Mesothelial cell of epicardium (in vitro differentiated cells): ENCODE measurements around the gene HS2ST1. TPM values are rescaled to one million over a fixed set of nuclear protein-coding genes. Genes with fewer than 3 reads are reported as not detected.

Source experiments
- DNase-seq, 2 experiments: peaks; one replicate each; pipeline ENCODE4 v3.0.0; 2021; ENCODE audit warnings: low spot score in 2 of 2; ENCODE audit not compliant: unreplicated experiment in 2 of 2
- H3K27ac Mint-ChIP-seq: 2 replicates; pipeline ENCODE4 v1.8.0; 2021; ENCODE audit warnings: mixed read lengths
- H3K27me3 Mint-ChIP-seq: 2 replicates; pipeline ENCODE4 v1.8.0; 2021; ENCODE audit warnings: low read depth, mixed read lengths
- H3K36me3 Mint-ChIP-seq: 2 replicates; pipeline ENCODE4 v1.8.0; 2021; ENCODE audit warnings: mixed read lengths
- H3K4me1 Mint-ChIP-seq: 2 replicates; pipeline ENCODE4 v1.8.0; 2021; ENCODE audit warnings: mixed read lengths
- H3K4me3 Mint-ChIP-seq: 2 replicates; pipeline ENCODE4 v1.8.0; 2021; ENCODE audit warnings: mild to moderate bottlenecking, moderate library complexity, mixed read lengths
- H3K9me3 Mint-ChIP-seq: 2 replicates; pipeline ENCODE4 v1.8.0; 2021; ENCODE audit warnings: mixed read lengths
- CTCF ChIP-seq: fragments of 200-600 bp; sonication (generic); IDR thresholded peaks from one replicate; pipeline ENCODE4 v1.5.0; 2021; ENCODE audit warnings: antibody characterized with exemption; ENCODE audit not compliant: unreplicated experiment
- total RNA-seq: library from RNA; stranded (reverse); gene quantifications from 3 replicates; pipeline ENCODE4 v1.2.1, GENCODE V29; 2021

The HS2ST1 gene
- total RNA-seq, 1 donor from 2014 or later, result 40.2 TPM

GRCh38 chr1:87108814-87109411 is 194.5 kb downstream of the HS2ST1 start:
- Mint-ChIP-seq H3K4me1 (peaks cover 17% of the 10 kb centered on the region), H3K9me3 (no peaks in the 10 kb centered on the region), H3K27ac (no peak overlapping the region), H3K36me3 (peaks cover 2% of the 10 kb centered on the region), H3K4me3 (no peak overlapping the region), H3K27me3 (no peaks in the 10 kb centered on the region)
- no peak for DNase-seq
- TF ChIP-seq CTCF, result no peak

- no peaks in the 10 kb centered on the region for H3K27me3 Mint-ChIP-seq
- no peak overlapping the region for H3K4me3 Mint-ChIP-seq
- H3K27ac Mint-ChIP-seq, result no peak overlapping the region
- H3K36me3 Mint-ChIP-seq, result no peaks in the 10 kb centered on the region
- no peak for DNase-seq
- no peak for TF ChIP-seq CTCF
- no peaks in the 10 kb centered on the region for H3K9me3 Mint-ChIP-seq
- peaks cover 18% of the 10 kb centered on the region for H3K4me1 Mint-ChIP-seq
Observed at GRCh38 chr1:87111659-87112371, 197.4 kb downstream of the HS2ST1 start.

GRCh38 chr1:87113313-87113712 is 198.9 kb downstream of the HS2ST1 start:
- Mint-ChIP-seq H3K27me3 (no peaks in the 10 kb centered on the region), H3K27ac (no peak overlapping the region), H3K4me1 (peaks cover 24% of the 10 kb centered on the region), H3K9me3 (no peaks in the 10 kb centered on the region), H3K4me3 (no peak overlapping the region), H3K36me3 (no peaks in the 10 kb centered on the region)
- no peak for TF ChIP-seq CTCF
- no peak for DNase-seq

GRCh38 chr1:87115317-87115890 is 201.0 kb downstream of the HS2ST1 start:
- no peaks in the 10 kb centered on the region for H3K9me3 Mint-ChIP-seq
- H3K27me3 Mint-ChIP-seq, result no peaks in the 10 kb centered on the region
- no peaks in the 10 kb centered on the region for H3K36me3 Mint-ChIP-seq
- no peak for DNase-seq
- H3K4me1 Mint-ChIP-seq, result peaks cover 22% of the 10 kb centered on the region
- no peak overlapping the region for H3K4me3 Mint-ChIP-seq
- no peak overlapping the region for H3K27ac Mint-ChIP-seq
- no peak for TF ChIP-seq CTCF

GRCh38 chr1:87115891-87116290 is 201.5 kb downstream of the HS2ST1 start:
- H3K27ac Mint-ChIP-seq, result no peak overlapping the region
- no peaks in the 10 kb centered on the region for H3K9me3 Mint-ChIP-seq
- H3K4me1 Mint-ChIP-seq, result peaks cover 18% of the 10 kb centered on the region
- no peaks in the 10 kb centered on the region for H3K27me3 Mint-ChIP-seq
- no peak overlapping the region for H3K4me3 Mint-ChIP-seq
- no peak for DNase-seq
- H3K36me3 Mint-ChIP-seq, result no peaks in the 10 kb centered on the region
- TF ChIP-seq CTCF, result no peak
